Activated CD4-positive, alpha-beta T cell treated with anti-CD3 and anti-CD28 coated beads for 1 hour (primary cell): ENCODE results near the gene OR11G2.
"Not testable (repeated sequence)": the region's sequence is repeated elsewhere in the genome, so short reads cannot be mapped to it uniquely, and the experiment has no call there.

Experiments
- DNase-seq: peaks from one replicate; pipeline ENCODE4 v3.0.0-alpha.2; 2020

OR11G2 gene

GRCh38 chr14:20190596-20190995 is at the start of gene OR11G2:
OR11G2 (plus strand) TSS chr14:20190896; CDS start chr14:20197438, 6,542 bp downstream.
- no peak for DNase-seq

GRCh38 chr14:20143911-20144310 is 46.8 kb upstream of the OR11G2 start:
- DNase-seq, result no peak

- no peak for DNase-seq
Observed at GRCh38 chr14:20144820-20145219, 45.9 kb upstream of the OR11G2 start.

- no peak for DNase-seq
Observed at GRCh38 chr14:20164462-20164861, 26.2 kb upstream of the OR11G2 start.

- DNase-seq, result no peak
Observed at GRCh38 chr14:20167091-20167490, 23.6 kb upstream of the OR11G2 start.

- not testable (repeated sequence) for DNase-seq
Observed at GRCh38 chr14:20169852-20170251, 20.8 kb upstream of the OR11G2 start.

GRCh38 chr14:20174205-20174604 is 16.5 kb upstream of the OR11G2 start:
- DNase-seq, result not testable (repeated sequence)

- no peak for DNase-seq
Observed at GRCh38 chr14:20176330-20176729, 14.4 kb upstream of the OR11G2 start.

GRCh38 chr14:20177433-20177974 is 13.2 kb upstream of the OR11G2 start:
- DNase-seq, result no peak

- no peak for DNase-seq
Observed at GRCh38 chr14:20179218-20179617, 11.5 kb upstream of the OR11G2 start.

GRCh38 chr14:20179880-20180279 is 10.8 kb upstream of the OR11G2 start:
- DNase-seq, result no peak

- no peak for DNase-seq
Observed at GRCh38 chr14:20180486-20180885, 10.2 kb upstream of the OR11G2 start.

- no peak for DNase-seq
Observed at GRCh38 chr14:20184181-20184580, 6.5 kb upstream of the OR11G2 start.

GRCh38 chr14:20191396-20191795 is 700 bp downstream of the OR11G2 start:
- DNase-seq, result no peak

GRCh38 chr14:20194101-20194500 is 3.4 kb downstream of the OR11G2 start:
- no peak for DNase-seq

- DNase-seq, result not testable (repeated sequence)
Observed at GRCh38 chr14:20195170-20195569, 4.5 kb downstream of the OR11G2 start.

GRCh38 chr14:20195911-20196310 is 5.2 kb downstream of the OR11G2 start:
- DNase-seq, result no peak

GRCh38 chr14:20197459-20197858 is 6.8 kb downstream of the OR11G2 start:
- no peak for DNase-seq

- no peak for DNase-seq
Observed at GRCh38 chr14:20198991-20199390, 8.3 kb downstream of the OR11G2 start.

- DNase-seq, result no peak
Observed at GRCh38 chr14:20204721-20205120, 14.0 kb downstream of the OR11G2 start.

GRCh38 chr14:20209595-20209994 is 18.9 kb downstream of the OR11G2 start:
- DNase-seq, result no peak

GRCh38 chr14:20212406-20212805 is 21.7 kb downstream of the OR11G2 start:
- DNase-seq, result not testable (repeated sequence)

- no peak for DNase-seq
Observed at GRCh38 chr14:20215196-20215595, 24.5 kb downstream of the OR11G2 start.

GRCh38 chr14:20219033-20219432 is 28.3 kb downstream of the OR11G2 start:
- DNase-seq, result no peak

GRCh38 chr14:20223410-20223809 is 32.7 kb downstream of the OR11G2 start, which contains the start of gene OR11H6:
OR11H6 (plus strand) TSS chr14:20223710; CDS start chr14:20223710, 0 bp downstream.
- DNase-seq, result no peak
